Kidney epithelial cell (primary cell): ENCODE data around the gene DAPK2. TPM values are rescaled to one million over a fixed set of nuclear protein-coding genes. Genes with fewer than 3 reads are reported as not detected.
A peak's percentile ranks its signal among the peaks of the same experiment; 100 is the strongest.

Experiments
- DNase-seq: peaks from one replicate; pipeline ENCODE4 v3.0.0-alpha.2; 2010; ENCODE audit warnings: low read depth
- H3K27me3 ChIP-seq: 2 replicates; pipeline ENCODE4 v1.6.0; 2011; ENCODE audit warnings: low read length; ENCODE audit not compliant: control insufficient read depth, insufficient read depth
- H3K36me3 ChIP-seq: 2 replicates; pipeline ENCODE4 v1.5.1; 2011; ENCODE audit warnings: low read length; ENCODE audit not compliant: control insufficient read depth, insufficient read depth
- H3K4me3 ChIP-seq: 2 replicates; pipeline ENCODE4 v1.5.1; 2011; ENCODE audit warnings: low read depth, mild to moderate bottlenecking, control low read depth, low read length
- CTCF ChIP-seq: IDR thresholded peaks from 2 replicates; pipeline ENCODE4 v1.5.1; 2011; ENCODE audit warnings: mild to moderate bottlenecking, moderate library complexity, low read length, control low read depth, inconsistent platforms; ENCODE audit not compliant: insufficient read depth, poor library complexity, severe bottlenecking
- total RNA-seq: library from RNA; depleted of rRNA; stranded (reverse); fragments of >200 nt; gene quantifications from 2 replicates; pipeline ENCODE4 v1.2.3, GENCODE V29; 2015

Gene DAPK2
- total RNA-seq, 1 donor from 2014 or later, result 0.21 TPM

- no peak overlapping the region for H3K4me3 ChIP-seq
- no peak for DNase-seq
- no peaks in the 10 kb centered on the region for H3K36me3 ChIP-seq
- no peak for TF ChIP-seq CTCF
- H3K27me3 ChIP-seq, result no peaks in the 10 kb centered on the region
These were observed 39.6 kb downstream of the DAPK2 start for GRCh38 chr15:64006642-64007041.

DNA sequence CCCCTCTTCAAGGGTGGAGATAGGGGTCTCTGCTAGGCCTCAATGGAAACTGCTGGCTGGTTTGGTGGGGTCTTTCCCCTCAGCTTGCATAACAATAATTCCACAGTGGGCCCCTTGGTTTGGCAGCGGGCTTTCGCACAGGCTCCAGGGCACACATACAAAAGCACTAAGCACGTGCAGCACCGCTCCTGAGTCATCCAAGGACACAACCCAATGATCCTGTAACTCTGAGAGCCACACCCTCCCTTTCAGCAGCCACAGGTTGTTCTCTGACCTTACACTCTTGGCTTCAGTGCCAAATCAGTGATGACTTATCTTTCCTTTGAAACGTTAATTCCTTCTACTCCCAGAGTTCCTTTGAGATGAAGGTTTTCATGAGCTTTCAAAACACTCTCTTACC lies 41.7 kb downstream of the DAPK2 start:
- TF ChIP-seq CTCF, result no peak
- no peaks in the 10 kb centered on the region for H3K27me3 ChIP-seq
- DNase-seq, result peak; percentile 71
- no peak overlapping the region for H3K4me3 ChIP-seq
- no peaks in the 10 kb centered on the region for H3K36me3 ChIP-seq

DNA sequence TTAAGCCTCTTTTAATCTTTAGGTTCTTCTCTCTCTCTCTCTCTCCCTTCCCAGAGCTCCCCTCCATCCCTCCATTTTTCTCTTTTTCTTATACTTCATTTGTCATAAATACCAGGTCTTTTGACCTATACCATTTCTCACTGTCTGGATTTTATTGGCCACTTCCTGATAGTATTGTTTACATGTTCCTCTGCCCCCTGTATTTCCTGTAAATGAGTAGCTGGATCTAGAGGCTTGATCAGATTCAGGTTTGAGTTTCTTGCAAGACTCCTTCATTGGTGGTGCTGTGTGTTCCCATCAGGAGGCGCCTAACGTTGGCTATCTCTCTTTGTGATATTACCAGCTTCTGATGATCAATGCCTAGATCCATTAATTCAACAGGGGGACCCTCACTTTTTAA lies 42.2 kb downstream of the DAPK2 start:
- H3K4me3 ChIP-seq, result no peak overlapping the region
- no peak for DNase-seq
- H3K36me3 ChIP-seq, result no peaks in the 10 kb centered on the region
- no peak for TF ChIP-seq CTCF
- H3K27me3 ChIP-seq, result no peaks in the 10 kb centered on the region

- no peak for DNase-seq
- H3K36me3 ChIP-seq, result no peaks in the 10 kb centered on the region
- no peak overlapping the region for H3K4me3 ChIP-seq
- no peaks in the 10 kb centered on the region for H3K27me3 ChIP-seq
- no peak for TF ChIP-seq CTCF
These were observed 43.1 kb downstream of the DAPK2 start for GRCh38 chr15:64003182-64003581.

GRCh38 chr15:64001148-64001547 lies 45.1 kb downstream of the DAPK2 start:
- Histone ChIP-seq H3K36me3 (no peaks in the 10 kb centered on the region), H3K4me3 (no peak overlapping the region), H3K27me3 (no peaks in the 10 kb centered on the region)
- DNase-seq, result no peak
- TF ChIP-seq CTCF, result no peak

DNA sequence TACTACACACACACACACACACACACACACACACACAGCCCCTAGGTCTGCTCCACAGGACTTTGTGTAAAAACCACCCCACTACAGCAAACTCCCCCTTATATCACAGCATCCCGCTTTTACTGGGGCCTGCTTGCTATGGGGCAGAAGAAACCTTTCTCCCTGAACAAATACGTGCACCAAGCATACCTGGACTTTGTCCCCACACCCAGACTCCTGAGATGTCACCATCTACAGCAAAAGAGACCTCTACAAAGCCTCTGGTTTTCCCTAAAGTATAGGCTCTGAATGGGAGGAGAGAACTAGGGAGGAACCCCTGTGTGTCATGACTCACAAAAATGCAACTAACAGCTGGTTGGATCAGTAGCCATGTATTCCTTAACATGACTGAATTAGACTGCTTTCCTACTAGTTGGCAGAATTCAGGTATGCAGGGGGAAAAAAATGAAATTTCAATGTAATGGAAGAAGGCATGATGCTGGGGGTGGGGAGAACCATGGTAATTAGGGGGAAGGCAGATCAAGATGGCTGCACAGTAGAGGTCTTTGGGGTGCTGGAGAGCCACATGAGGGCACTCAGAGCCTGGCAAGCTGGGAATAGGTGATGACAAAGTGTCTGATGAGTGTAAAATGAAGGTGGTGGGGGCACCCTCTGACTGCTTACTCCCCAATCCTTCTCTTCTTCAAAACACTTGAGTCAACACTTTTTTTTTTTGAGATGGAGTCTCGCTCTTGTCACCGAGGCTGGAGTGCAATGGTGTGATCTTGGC lies 45.9 kb downstream of the DAPK2 start:
- no peak for DNase-seq
- Histone ChIP-seq H3K4me3 (no peak overlapping the region), H3K27me3 (no peaks in the 10 kb centered on the region), H3K36me3 (no peaks in the 10 kb centered on the region)
- no peak for TF ChIP-seq CTCF
